IMR-90 (cell line): ENCODE measurements around the gene SH2D5. TPM values are rescaled to one million over a fixed set of nuclear protein-coding genes. Genes with fewer than 3 reads are reported as not detected.
A peak's percentile ranks its signal among the peaks of the same experiment; 100 is the strongest.

Experiments
- ATAC-seq: fragments of 200-7000 bp; cut with Tn5 transposase; 2 replicates; pipeline ENCODE4 v1.9.1; 2020; ENCODE audit warnings: low read depth, mild to moderate bottlenecking, moderate library complexity
- BruUV-seq: library from RNA; stranded (reverse); fragments of 400-500 nt; replicated peaks from 2 replicates; lab custom pipeline; 2021; lab: Mats Ljungman, UMichigan
- CTCF ChIA-PET: fragments of 300-600 bp; formaldehyde crosslinking; extraction: SDS; loops from one replicate; lab custom pipeline; 2021; ENCODE audit warnings: antibody characterized with exemption; lab: Yijun Ruan, JAX
- POLR2A ChIA-PET: fragments of 300-600 bp; sonication (Branson Sonifier 250); formaldehyde crosslinking; loops from one replicate; lab custom pipeline; 2022; ENCODE audit warnings: antibody characterized with exemption; ENCODE audit not compliant: unreplicated experiment; lab: Charles Lee
- DNase-seq: peaks from one replicate; pipeline ENCODE4 v3.0.0; 2013
- H2AFZ ChIP-seq: replicated peaks from 2 replicates; pipeline ENCODE3; 2013; ENCODE audit warnings: low read length, mild to moderate bottlenecking; ENCODE audit not compliant: poor library complexity
- H2AK5ac ChIP-seq: 2 replicates; pipeline ENCODE4 v1.6.1; 2013; ENCODE audit warnings: low read depth, low read length, inconsistent platforms
- H2AK9ac ChIP-seq: replicated peaks from 2 replicates; pipeline ENCODE3; 2013; ENCODE audit warnings: mild to moderate bottlenecking, low read depth, low read length, moderate library complexity; ENCODE audit not compliant: poor library complexity
- H2BK120ac ChIP-seq: 2 replicates; pipeline ENCODE4 v1.6.1; 2013; ENCODE audit warnings: low read depth, low read length, inconsistent platforms
- H2BK15ac ChIP-seq: 3 replicates; pipeline ENCODE4 v1.6.1; 2013; ENCODE audit warnings: low read depth, low read length, inconsistent platforms
- H2BK20ac ChIP-seq: 2 replicates; pipeline ENCODE4 v1.6.1; 2013; ENCODE audit warnings: low read depth, mild to moderate bottlenecking, inconsistent platforms, low read length, moderate library complexity
- H2BK5ac ChIP-seq: 2 replicates; pipeline ENCODE4 v1.6.1; 2013; ENCODE audit warnings: mild to moderate bottlenecking, low read depth, low read length, inconsistent platforms; ENCODE audit not compliant: poor library complexity, severe bottlenecking
- H3K14ac ChIP-seq: replicated peaks from 2 replicates; pipeline ENCODE4 v1.6.1; 2013; ENCODE audit warnings: low read depth, low read length, inconsistent platforms
- H3K18ac ChIP-seq: 2 replicates; pipeline ENCODE4 v1.6.1; 2013; ENCODE audit warnings: low read depth, low read length, control low read depth
- H3K23ac ChIP-seq: 2 replicates; pipeline ENCODE4 v1.6.1; 2013; ENCODE audit warnings: low read depth, low read length, inconsistent platforms
- H3K27ac ChIP-seq: 2 replicates; pipeline ENCODE4 v1.5.1; 2013; ENCODE audit warnings: mild to moderate bottlenecking, control low read depth, low read length; ENCODE audit not compliant: insufficient read depth
- H3K27me3 ChIP-seq: 2 replicates; pipeline ENCODE4 v1.6.1; 2013; ENCODE audit warnings: low read length; ENCODE audit not compliant: control insufficient read depth, insufficient read depth
- H3K36me3 ChIP-seq: 2 replicates; pipeline ENCODE4 v1.6.1; 2013; ENCODE audit warnings: low read length, mixed read lengths; ENCODE audit not compliant: control insufficient read depth, insufficient read depth
- H3K4ac ChIP-seq: 2 replicates; pipeline ENCODE4 v1.6.1; 2013; ENCODE audit warnings: low read depth, low read length, inconsistent platforms
- H3K4me1 ChIP-seq: 2 replicates; pipeline ENCODE4 v1.6.1; 2013; ENCODE audit warnings: low read length, mixed read lengths; ENCODE audit not compliant: control insufficient read depth, insufficient read depth
- H3K4me2 ChIP-seq: 2 replicates; pipeline ENCODE4 v1.6.1; 2013; ENCODE audit warnings: low read depth, mild to moderate bottlenecking, control low read depth, low read length, moderate library complexity
- H3K4me3 ChIP-seq: 2 replicates; pipeline ENCODE4 v1.5.1; 2013; ENCODE audit warnings: low read depth, mild to moderate bottlenecking, control low read depth, low read length, moderate library complexity; ENCODE audit not compliant: insufficient read depth
- H3K56ac ChIP-seq: 2 replicates; pipeline ENCODE4 v1.6.1; 2013; ENCODE audit warnings: low read length, inconsistent platforms; ENCODE audit not compliant: insufficient read depth; ENCODE audit errors: extremely low read depth
- H3K79me1 ChIP-seq, 2 experiments: 2 replicates each; pipeline ENCODE4 v1.6.1; 2013; ENCODE audit warnings: low read length in 2 of 2, inconsistent platforms in 1 of 2, low read depth in 1 of 2
- H3K9ac ChIP-seq: 2 replicates; pipeline ENCODE4 v1.6.1; 2013; ENCODE audit warnings: low read depth, low read length, control low read depth
- H3K9me1 ChIP-seq: 2 replicates; pipeline ENCODE4 v1.6.1; 2013; ENCODE audit warnings: low read length, inconsistent platforms; ENCODE audit not compliant: insufficient read depth
- H3K9me3 ChIP-seq: 2 replicates; pipeline ENCODE4 v1.6.1; 2013; ENCODE audit warnings: low read length; ENCODE audit not compliant: control insufficient read depth, insufficient read depth
- H4K20me1 ChIP-seq: 2 replicates; pipeline ENCODE4 v1.6.1; 2013; ENCODE audit warnings: low read length, inconsistent platforms; ENCODE audit not compliant: insufficient read depth
- H4K5ac ChIP-seq: 2 replicates; pipeline ENCODE4 v1.6.1; 2013; ENCODE audit warnings: mild to moderate bottlenecking, low read depth, low read length, control low read depth
- H4K8ac ChIP-seq, 2 experiments: 2 replicates each; pipeline ENCODE4 v1.6.1; 2013; ENCODE audit warnings: low read depth in 2 of 2, low read length in 2 of 2, control low read depth in 1 of 2, inconsistent platforms in 1 of 2
- H4K91ac ChIP-seq: 2 replicates; pipeline ENCODE4 v1.6.1; 2013; ENCODE audit warnings: low read depth, low read length, inconsistent platforms; ENCODE audit not compliant: insufficient read depth
- BHLHE40 ChIP-seq: fragments of 150-350 bp; IDR thresholded peaks from 2 replicates; pipeline ENCODE4 v1.6.1; 2016; ENCODE audit warnings: mild to moderate bottlenecking, low read depth, low read length
- CEBPB ChIP-seq: IDR thresholded peaks from 2 replicates; pipeline ENCODE4 v1.6.1; 2012; ENCODE audit warnings: low read depth, low read length, improper control_type of control experiment
- CHD1 ChIP-seq: IDR thresholded peaks from 2 replicates; pipeline ENCODE4 v1.6.1; 2012; ENCODE audit warnings: low read depth, low read length, improper control_type of control experiment
- FOS ChIP-seq: fragments of 150-350 bp; IDR thresholded peaks from 2 replicates; pipeline ENCODE4 v1.6.1; 2016; ENCODE audit warnings: low read depth, low read length
- MAFK ChIP-seq: IDR thresholded peaks from 2 replicates; pipeline ENCODE4 v1.6.1; 2012; ENCODE audit warnings: low read depth, low read length, improper control_type of control experiment
- MAZ ChIP-seq: IDR thresholded peaks from 2 replicates; pipeline ENCODE4 v1.6.1; 2012; ENCODE audit warnings: low read depth, mild to moderate bottlenecking, low read length, improper control_type of control experiment, moderate library complexity, borderline replicate concordance
- MXI1 ChIP-seq: IDR thresholded peaks from 2 replicates; pipeline ENCODE4 v1.6.1; 2012; ENCODE audit warnings: low read depth, mild to moderate bottlenecking, low read length, moderate library complexity, borderline replicate concordance
- NFE2L2 ChIP-seq: fragments of 150-350 bp; IDR thresholded peaks from 2 replicates; pipeline ENCODE4 v1.6.1; 2016; ENCODE audit warnings: low read depth, mild to moderate bottlenecking, low read length
- POLR2A ChIP-seq: IDR thresholded peaks from 2 replicates; pipeline ENCODE4 v1.6.1; 2012; ENCODE audit warnings: mild to moderate bottlenecking, low read depth, low read length
- RAD21 ChIP-seq: IDR thresholded peaks from 2 replicates; pipeline ENCODE4 v1.6.1; 2012; ENCODE audit warnings: low read length, improper control_type of control experiment
- RCOR1 ChIP-seq: IDR thresholded peaks from 2 replicates; pipeline ENCODE4 v1.6.1; 2012; ENCODE audit warnings: mild to moderate bottlenecking, low read length, improper control_type of control experiment; ENCODE audit not compliant: insufficient replicate concordance
- RFX5 ChIP-seq: IDR thresholded peaks from 2 replicates; pipeline ENCODE4 v1.8.0; 2012; ENCODE audit warnings: low read depth, mild to moderate bottlenecking, low read length, moderate library complexity
- SMC3 ChIP-seq: fragments of 150-350 bp; IDR thresholded peaks from 2 replicates; pipeline ENCODE4 v1.6.1; 2016; ENCODE audit warnings: low read depth, mild to moderate bottlenecking, antibody characterized with exemption, low read length, moderate library complexity
- WGBS, 2 experiments: methylation state at CpG; one replicate each; pipeline versions ENCODE4 v1.1.5 to v1.1.7; 2013; ENCODE audit warnings: missing lambda C conversion rate in 2 of 2; ENCODE audit not compliant: insufficient read length in 1 of 2; ENCODE audit errors: extremely low coverage in 2 of 2; 5-methylcytosine and 5-hydroxymethylcytosine counted together
- dilution Hi-C: fragments of 300-500 bp; cut with HindIII; formaldehyde crosslinking; loops from one replicate; pipeline ENCODE4 v1.14.3; 2018; ENCODE audit warnings: low sequenced_read_pairs; ENCODE audit not compliant: unreplicated experiment
- in situ Hi-C: fragments of 300-500 bp; cut with MboI; formaldehyde crosslinking; loops from 3 replicates; pipeline ENCODE4 v1.14.3; 2019; ENCODE audit warnings: low sequenced_read_pairs, inconsistent platforms, mixed read lengths
- intact Hi-C: fragments of 100-400 bp; cut with micrococcal nuclease; formaldehyde crosslinking; loops from 2 replicates; pipeline ENCODE4 v1.10.0; 2022
- polyA plus RNA-seq, 3 experiments: library from polyadenylated mRNA; depleted of rRNA; stranded (reverse); fragments of >200 nt; gene quantifications; 2 replicates each; pipeline ENCODE4 v1.2.3, GENCODE V29; 2012; ENCODE audit warnings: low replicate concordance in 1 of 3
- total RNA-seq: library from RNA; depleted of rRNA; stranded (reverse); fragments of >200 nt; gene quantifications from 2 replicates; pipeline ENCODE4 v1.2.3, GENCODE V29; 2012
- TF ChIP-seq, protein P1 (sequence below): fragments of 150-350 bp; IDR thresholded peaks from 2 replicates; pipeline ENCODE4 v1.6.1; 2017; ENCODE audit warnings: mild to moderate bottlenecking, antibody characterized with exemption, low read length, low read depth
- TF ChIP-seq, protein P2 (sequence below): conservative IDR thresholded peaks from 2 replicates; pipeline ENCODE4 v1.5.1; 2012; ENCODE audit warnings: mild to moderate bottlenecking, low read depth, low read length, improper control_type of control experiment
- TF ChIP-seq, protein P3 (sequence below): fragments of 150-350 bp; IDR thresholded peaks from 2 replicates; pipeline ENCODE4 v1.6.1; 2016; ENCODE audit warnings: low read depth, mild to moderate bottlenecking, low read length, moderate library complexity, borderline replicate concordance

The SH2D5 gene
- total and polyA plus RNA-seq, 2 of the 4 experiments (the other 2 are of a cell fraction): 7.2 to 14.4 TPM

DNA sequence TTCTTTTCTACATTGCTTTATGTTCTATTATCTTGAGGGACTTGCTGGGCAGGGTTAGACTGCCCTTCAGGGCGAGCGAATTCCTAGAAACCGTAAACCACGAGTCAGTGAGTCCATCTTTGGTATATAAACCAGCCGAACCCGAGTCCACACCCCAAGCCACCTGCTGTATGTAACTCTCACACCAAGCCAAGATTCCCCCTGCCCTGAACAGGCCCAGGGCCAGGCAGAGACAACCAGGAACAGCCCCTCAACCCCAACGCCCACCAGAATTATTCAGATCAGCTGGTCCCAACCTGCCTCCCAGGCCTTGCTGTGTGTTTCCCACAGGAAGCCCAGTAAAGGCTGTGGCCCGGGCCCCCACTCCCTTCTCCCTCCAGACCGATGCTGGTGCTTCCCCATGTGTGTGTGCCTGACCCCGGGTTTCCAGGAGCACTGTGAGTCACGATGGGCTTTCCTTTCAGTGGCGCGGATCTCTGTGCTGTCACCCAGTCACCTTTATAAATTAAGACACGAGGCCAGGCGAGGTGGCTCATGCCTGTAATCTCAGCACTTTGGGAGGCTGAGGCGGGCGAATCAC is 31.8 kb downstream of the SH2D5 start:
- Histone ChIP-seq H3K14ac (no peak overlapping the region; the same call in 1 of the 2 replicates), H3K4me1 (peaks cover 14% of the 10 kb centered on the region), H2AK5ac (peak overlapping the region; percentile 61), H3K23ac (no peak overlapping the region), H2AFZ (peak overlapping the region; percentile 13), H2AK9ac (no peak overlapping the region), H3K27ac (no peak overlapping the region), H3K9ac (no peak overlapping the region), H2BK5ac (no peak overlapping the region), H3K18ac (no peak overlapping the region), H3K9me1 (peaks cover 16% of the 10 kb centered on the region), H4K5ac (no peak overlapping the region), H4K8ac (no peak overlapping the region), H2BK20ac (peak overlapping the region; percentile 39; the same call in 1 of the 2 replicates), H3K4me3 (no peak overlapping the region), H2BK15ac (no peak overlapping the region), H3K9me3 (no peaks in the 10 kb centered on the region), H3K56ac (no peak overlapping the region), H3K36me3 (no peaks in the 10 kb centered on the region), H2BK120ac (peak overlapping the region; percentile 59), H4K91ac (no peak overlapping the region), H3K27me3 (no peaks in the 10 kb centered on the region), H3K4me2 (no peak overlapping the region), H4K20me1 (no peaks in the 10 kb centered on the region; the same call in 1 of the 2 replicates), H3K79me1 (peaks cover 11 to 28% of the 10 kb centered on the region in 2 experiments), H3K4ac (peak overlapping the region; percentile 50)
- dilution Hi-C loops (no loop called here), in situ Hi-C loops (no loop called here), intact Hi-C loops (no loop called here)
- POLR2A ChIA-PET: no interaction called here
- 77% methylated on average over 13 of the region's 17 CpGs; no CpG with 5 or more reads in 1 of the 2 experiments for WGBS, 2 experiments
- TF ChIP-seq, protein P1, sequence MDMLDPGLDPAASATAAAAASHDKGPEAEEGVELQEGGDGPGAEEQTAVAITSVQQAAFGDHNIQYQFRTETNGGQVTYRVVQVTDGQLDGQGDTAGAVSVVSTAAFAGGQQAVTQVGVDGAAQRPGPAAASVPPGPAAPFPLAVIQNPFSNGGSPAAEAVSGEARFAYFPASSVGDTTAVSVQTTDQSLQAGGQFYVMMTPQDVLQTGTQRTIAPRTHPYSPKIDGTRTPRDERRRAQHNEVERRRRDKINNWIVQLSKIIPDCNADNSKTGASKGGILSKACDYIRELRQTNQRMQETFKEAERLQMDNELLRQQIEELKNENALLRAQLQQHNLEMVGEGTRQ: no peak
- TF ChIP-seq RCOR1: no peak
- TF ChIP-seq BHLHE40: no peak
- TF ChIP-seq, protein P2, sequence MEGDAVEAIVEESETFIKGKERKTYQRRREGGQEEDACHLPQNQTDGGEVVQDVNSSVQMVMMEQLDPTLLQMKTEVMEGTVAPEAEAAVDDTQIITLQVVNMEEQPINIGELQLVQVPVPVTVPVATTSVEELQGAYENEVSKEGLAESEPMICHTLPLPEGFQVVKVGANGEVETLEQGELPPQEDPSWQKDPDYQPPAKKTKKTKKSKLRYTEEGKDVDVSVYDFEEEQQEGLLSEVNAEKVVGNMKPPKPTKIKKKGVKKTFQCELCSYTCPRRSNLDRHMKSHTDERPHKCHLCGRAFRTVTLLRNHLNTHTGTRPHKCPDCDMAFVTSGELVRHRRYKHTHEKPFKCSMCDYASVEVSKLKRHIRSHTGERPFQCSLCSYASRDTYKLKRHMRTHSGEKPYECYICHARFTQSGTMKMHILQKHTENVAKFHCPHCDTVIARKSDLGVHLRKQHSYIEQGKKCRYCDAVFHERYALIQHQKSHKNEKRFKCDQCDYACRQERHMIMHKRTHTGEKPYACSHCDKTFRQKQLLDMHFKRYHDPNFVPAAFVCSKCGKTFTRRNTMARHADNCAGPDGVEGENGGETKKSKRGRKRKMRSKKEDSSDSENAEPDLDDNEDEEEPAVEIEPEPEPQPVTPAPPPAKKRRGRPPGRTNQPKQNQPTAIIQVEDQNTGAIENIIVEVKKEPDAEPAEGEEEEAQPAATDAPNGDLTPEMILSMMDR: no peak
- TF ChIP-seq CEBPB: no peak
- TF ChIP-seq POLR2A: no peak
- no peak for TF ChIP-seq RAD21
- TF ChIP-seq FOS: no peak
- no peak for TF ChIP-seq SMC3
- TF ChIP-seq MXI1: no peak
- TF ChIP-seq, protein P3, sequence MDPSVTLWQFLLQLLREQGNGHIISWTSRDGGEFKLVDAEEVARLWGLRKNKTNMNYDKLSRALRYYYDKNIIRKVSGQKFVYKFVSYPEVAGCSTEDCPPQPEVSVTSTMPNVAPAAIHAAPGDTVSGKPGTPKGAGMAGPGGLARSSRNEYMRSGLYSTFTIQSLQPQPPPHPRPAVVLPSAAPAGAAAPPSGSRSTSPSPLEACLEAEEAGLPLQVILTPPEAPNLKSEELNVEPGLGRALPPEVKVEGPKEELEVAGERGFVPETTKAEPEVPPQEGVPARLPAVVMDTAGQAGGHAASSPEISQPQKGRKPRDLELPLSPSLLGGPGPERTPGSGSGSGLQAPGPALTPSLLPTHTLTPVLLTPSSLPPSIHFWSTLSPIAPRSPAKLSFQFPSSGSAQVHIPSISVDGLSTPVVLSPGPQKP: no peak
- no peak for TF ChIP-seq NFE2L2
- TF ChIP-seq MAZ: no peak
- no peak for TF ChIP-seq RFX5
- TF ChIP-seq MAFK: no peak
- no peak for TF ChIP-seq CHD1
- CTCF ChIA-PET: no interaction called here
- BruUV-seq: no TSS peak
- DNase-seq (no peak), ATAC-seq (no peak)
